SH-SY5Y (cell line): ENCODE measurements around the gene EFHC1.
A peak's percentile ranks its signal among the peaks of the same experiment; 100 is the strongest.

ENCODE experiments used
- GATA2 ChIP-seq: IDR thresholded peaks from 2 replicates; pipeline ENCODE4 v1.6.1; 2011; ENCODE audit warnings: mild to moderate bottlenecking, low read depth, low read length
- GATA3 ChIP-seq: IDR thresholded peaks from 2 replicates; pipeline ENCODE4 v1.6.1; 2011; ENCODE audit warnings: low read depth, mild to moderate bottlenecking, low read length, moderate library complexity

DNA sequence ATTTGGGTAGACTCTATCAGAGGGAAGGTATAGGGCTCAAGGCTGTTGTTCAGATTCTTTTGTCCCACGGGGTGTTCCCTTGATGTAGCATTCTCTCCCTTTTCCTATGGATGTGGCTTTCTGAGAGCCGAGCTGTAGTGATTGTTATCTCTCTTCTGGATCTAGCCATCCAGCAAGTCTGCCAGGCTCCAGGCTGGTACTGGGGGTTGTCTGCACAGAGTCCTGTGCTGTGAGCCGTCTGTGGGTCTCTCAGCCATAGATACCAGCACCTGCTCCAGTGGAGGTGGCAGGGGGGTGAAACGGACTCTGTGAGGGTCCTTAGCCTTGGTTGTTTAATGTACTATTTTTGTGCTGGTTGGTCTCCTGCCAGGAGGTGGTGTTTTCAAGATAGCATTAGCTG is 13.2 kb downstream of the EFHC1 start:
- TF ChIP-seq GATA2 (peak; percentile 98), GATA3 (peak; percentile 93)
